Measurements from ENCODE around the gene SH3TC1.

Gene SH3TC1

DNA sequence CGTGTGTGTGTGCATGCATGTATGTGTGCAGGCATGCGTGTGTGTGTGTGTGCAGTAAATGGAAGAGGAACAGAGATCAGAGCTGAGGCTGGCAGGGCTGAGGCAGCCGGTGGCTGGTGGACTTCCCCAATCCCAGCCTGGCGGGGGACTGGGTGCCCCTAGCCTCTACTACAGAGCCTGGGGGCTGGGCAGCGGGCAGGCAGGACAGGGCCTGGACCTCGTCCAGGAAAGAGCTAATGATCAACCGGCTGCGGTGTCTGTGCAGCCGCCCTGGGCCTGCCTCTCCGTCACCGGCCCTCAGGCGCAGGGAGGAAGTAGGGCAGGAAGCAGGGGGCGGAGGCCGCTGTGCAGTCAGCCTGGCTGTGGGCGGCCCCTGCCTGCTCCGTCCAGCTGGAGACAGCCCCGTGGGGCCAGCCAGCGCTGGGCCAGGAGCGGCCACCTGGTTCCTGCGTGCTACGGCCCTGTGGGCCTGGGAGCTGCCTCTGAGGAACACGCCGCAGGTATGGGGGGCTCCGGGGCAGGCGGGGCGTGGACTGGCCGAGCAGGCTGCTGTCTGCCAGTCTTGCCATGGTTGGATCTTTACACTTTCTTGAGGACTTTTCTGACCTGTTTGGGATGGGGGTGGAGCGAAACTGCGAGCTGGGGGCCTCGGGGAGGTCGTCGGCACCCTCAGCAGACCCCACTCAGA lies at the start of gene SH3TC1:
TSS of gene SH3TC1 (plus strand) at position 385 of the 688 bp plus-strand sequence. CDS start 5,905 bp downstream, outside the sequence.
- DNase-seq: peak; percentile 55

GRCh38 chr4:8149664-8150063 lies 49.4 kb upstream of the SH3TC1 start:
- DNase-seq: no peak

DNA sequence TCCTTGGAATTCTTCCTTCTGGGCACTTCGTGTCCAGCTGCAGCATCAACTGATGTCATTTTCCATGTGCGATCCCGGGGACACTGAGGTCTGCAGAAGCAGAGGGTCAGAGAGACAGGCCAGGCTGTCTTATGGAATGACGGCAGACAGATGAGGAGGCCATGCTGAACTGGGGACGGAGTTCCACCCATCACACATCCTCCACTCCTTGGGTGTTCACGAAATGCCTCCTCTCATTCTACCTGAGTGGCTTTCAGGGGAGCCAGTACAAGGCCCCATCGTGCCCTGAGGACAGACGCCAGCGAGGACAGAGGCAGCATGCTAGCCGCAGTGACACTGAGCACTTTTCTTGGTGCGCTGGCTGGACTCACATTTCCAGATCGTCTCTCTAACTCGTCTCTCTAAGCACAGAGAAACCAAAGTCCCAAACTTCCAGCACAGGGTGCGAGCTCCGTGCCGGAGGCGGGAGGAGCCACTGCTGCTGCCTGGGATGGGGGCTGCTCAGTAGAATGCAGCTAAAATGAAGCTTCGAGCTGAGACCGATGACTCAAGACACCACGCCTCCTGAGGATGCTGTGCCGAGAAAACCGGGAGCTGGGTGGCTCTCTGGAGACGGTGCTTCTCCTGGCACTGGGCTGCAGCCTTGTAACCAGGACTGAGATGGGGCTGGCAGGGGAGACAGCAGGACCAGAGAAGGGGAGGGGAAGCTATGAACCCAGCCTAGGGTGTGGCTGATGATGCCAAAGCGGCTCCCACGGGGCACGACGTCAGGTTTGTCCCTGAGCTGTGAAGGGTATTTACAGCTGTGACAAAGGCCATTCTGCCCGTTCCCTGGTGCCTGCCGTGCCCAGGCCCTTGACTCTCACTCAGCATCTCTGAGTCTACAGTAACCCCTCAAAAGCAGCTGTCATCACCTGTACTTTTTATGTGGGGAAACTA lies 48.7 kb upstream of the SH3TC1 start:
- DNase-seq: no peak

DNA sequence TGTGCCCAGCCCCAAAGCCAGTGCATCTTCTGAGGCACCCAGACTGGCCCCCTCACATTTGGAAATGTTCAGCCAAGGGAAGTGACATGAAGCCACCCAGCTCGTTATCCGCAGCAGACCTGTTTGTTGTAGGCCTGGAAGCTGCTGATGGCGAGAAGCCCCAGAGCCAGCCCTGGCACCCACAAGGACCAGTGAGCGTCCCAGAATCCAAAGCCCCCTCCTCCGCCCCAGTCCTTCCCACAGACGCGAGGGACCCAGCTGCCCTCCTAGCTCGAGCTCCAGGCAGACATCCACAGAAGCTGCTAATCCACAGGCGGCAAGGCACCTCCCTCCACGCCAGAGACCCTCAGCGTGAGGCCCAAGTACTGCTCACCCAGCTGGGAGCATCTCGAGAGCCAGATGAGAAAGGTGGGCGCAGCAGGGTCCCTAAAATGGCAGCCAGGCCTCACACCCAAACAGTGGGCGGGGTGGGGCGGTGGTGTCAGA lies 47.9 kb upstream of the SH3TC1 start:
- no peak for DNase-seq

GRCh38 chr4:8152090-8152864 lies 46.8 kb upstream of the SH3TC1 start:
- DNase-seq: no peak

GRCh38 chr4:8152865-8153257 lies 46.2 kb upstream of the SH3TC1 start:
- DNase-seq: no peak

- DNase-seq: no peak
Measured at GRCh38 chr4:8153441-8153840, 45.6 kb upstream of the SH3TC1 start.

- no peak for DNase-seq
Measured at GRCh38 chr4:8155048-8155447, 44.0 kb upstream of the SH3TC1 start.

- DNase-seq: no peak
Measured at GRCh38 chr4:8155660-8156421, 43.2 kb upstream of the SH3TC1 start.

- DNase-seq: no peak
Measured at GRCh38 chr4:8156617-8157016, 42.5 kb upstream of the SH3TC1 start.

GRCh38 chr4:8157496-8157895 lies 41.6 kb upstream of the SH3TC1 start:
- DNase-seq: no peak

DNA sequence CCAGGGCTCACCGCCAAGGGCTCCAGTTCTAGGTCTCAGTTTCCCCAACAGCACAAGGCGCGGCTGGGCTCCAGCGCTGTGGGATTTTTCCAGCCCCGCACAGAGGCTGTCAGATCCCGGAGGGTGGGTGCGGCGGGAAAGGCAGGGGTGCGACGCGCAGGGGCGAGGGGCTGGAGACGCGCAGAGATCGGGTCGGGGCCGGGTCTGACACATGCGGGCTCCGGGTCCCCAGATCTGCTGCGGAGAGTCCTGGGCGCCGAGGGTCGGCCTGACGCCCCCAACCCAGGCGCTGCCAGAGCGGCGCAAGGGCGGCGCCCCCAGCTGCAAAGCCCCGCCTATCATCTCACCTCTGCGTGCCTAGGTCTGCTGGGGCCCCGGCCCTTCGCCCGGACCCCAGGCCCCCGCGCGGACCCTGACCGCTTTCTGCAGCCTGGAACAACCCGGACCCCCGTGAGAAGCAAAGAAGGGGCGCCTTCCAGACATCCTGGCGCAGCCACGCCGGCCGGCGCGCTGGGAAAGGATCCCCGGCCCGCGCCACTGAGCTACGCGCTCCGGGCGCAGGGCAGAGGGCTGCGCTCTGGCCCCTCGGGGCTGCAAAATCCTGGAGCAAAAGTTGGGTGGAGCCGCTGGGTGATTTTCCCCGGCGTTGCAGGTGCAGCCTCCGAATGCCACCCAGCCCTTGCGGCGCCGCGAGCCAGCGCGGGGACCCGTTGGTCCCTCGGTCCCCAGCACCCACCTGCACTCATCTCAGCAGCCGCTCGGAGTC lies 41.0 kb upstream of the SH3TC1 start:
- DNase-seq: no peak

DNA sequence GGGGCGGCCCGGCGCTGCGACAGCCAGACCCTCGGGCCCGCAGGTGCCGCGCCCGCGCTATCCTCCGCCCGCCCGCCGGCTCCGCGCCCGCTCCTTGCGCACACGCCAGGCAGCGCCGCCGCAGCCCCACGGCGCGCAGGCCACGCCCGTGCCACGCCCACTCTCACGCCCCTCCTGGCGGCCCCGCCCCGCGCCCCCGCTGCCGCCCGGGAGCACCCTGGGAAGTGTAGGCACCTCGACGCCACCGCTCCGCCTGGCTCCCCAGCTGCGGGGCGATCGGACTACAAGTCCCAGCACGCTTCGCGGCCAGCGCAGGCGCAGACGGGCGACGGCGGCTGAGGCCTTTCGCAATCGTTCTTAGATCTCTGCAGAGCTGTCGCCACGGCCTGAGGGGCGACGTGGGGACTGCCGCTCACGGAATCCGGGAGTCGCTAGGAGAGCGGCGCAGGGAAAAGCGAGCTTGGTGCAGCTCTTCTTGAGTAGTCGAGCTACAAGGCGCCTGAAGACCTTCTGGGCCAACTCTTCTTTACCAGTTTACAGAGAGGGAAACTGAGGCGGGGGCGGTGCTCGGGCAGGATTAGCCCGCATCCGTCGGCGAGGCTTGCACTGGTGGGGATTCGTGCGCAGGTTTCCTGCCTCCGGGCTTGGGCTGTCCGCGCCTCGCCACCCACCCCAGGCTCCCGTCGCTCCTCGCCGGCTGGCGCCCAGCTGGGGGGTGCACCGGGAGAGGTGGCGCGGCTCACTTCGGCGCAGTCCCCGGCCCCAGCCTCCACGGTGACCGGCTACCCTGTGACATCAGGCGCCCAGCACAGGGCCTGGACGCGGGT lies 40.2 kb upstream of the SH3TC1 start, which contains the start of gene ABLIM2:
TSS of gene ABLIM2 (minus strand) at position 104 of the 827 bp plus-strand sequence. CDS start 124 bp downstream, outside the sequence.
- peak; percentile 99 for DNase-seq

DNA sequence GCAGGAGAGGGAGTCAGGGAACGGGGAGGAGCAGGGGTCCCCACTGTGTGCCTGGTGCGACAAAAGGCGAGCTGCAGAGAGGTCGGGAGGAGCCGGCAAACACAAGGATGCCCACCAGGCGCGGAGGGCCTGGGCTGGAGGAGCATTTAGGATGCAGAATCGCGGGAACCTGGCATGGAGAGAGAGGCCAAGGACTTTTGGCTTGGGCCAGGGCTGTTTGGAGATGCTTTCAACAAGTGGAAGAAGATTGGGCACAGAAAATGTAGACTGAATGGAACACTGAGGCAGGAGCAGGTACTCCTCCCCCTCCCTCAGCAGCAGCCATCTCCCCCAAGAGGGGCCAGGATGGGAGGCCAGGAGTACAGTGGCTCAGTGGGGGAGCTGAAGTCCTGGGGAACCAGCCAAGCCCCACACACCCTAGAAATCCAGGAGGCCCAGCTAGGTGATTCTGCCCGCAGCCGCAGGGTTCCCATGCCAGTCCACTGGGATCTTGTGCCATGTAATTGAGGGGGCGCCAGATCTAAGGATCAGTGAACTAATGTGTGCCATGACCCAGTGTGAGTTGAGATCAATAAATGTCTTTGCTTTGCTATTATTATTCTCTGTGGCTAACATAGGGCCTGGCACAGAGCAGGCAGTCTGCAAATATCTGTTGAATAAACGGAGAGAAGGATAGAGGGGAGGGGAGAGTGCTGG lies 39.4 kb upstream of the SH3TC1 start:
- DNase-seq: no peak

- DNase-seq: no peak
Measured at GRCh38 chr4:8160233-8160560, 38.9 kb upstream of the SH3TC1 start.

DNA sequence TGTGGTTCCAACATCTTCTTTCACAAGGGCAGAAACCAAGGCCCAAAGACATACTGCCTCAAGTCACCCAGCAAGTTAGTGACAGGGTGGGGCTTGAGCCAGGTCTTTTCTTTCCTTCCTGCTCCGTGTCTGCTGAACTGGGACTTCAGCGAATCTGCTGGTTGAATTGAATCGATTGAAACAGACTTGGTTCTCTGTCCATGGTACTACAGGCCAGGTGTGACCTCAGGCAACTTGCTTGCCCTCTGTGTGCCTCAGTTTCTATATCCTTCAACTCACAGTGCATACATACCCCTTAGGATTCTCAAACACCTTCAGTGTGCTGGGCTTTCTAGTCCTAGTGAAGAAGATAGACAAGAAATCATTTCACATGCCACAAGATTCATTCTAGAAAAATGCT lies 38.5 kb upstream of the SH3TC1 start:
- DNase-seq: no peak

- DNase-seq: no peak
Measured at GRCh38 chr4:8162625-8163024, 36.5 kb upstream of the SH3TC1 start.

DNA sequence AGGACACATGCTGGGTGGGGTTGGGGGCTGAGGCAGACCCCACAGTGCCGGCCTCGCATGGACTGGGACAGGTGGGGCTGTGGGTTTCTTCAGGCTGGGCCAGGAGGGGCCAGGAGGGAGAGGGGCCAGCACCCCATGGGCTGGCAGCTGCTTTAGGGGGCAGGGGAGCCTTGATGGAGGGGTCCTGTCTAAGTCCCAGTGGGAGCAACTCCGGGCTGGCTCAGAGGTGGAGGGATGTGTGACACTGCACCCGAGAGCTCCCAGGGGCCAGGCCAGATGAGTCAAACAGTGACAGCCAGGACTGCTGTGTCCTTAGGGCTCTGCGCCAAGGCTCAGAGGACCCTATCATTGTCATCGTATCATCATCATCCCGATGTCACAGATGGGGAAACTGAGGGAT lies 36.1 kb upstream of the SH3TC1 start:
- DNase-seq: no peak

GRCh38 chr4:8163436-8164193 lies 35.5 kb upstream of the SH3TC1 start:
- DNase-seq: no peak
